H1 (cell line): Measurements from ENCODE around the gene RHBDL2. TPM values are rescaled to one million over a fixed set of nuclear protein-coding genes. Genes with fewer than 3 reads are reported as not detected.

Experiments used
- CTCF ChIA-PET: fragments of 300-600 bp; sonication (Branson Sonifier 250); formaldehyde crosslinking; loops from one replicate; lab custom pipeline; 2021; ENCODE audit not compliant: partially characterized antibody; lab: Charles Lee
- POLR2A ChIA-PET: fragments of 300-600 bp; sonication (Branson Sonifier 250); formaldehyde crosslinking; loops from one replicate; lab custom pipeline; 2021; ENCODE audit warnings: inconsistent platforms; ENCODE audit not compliant: partially characterized antibody; lab: Charles Lee
- DNase-seq, 2 experiments: peaks; one replicate each; pipeline versions ENCODE4 v3.0.0 to v3.0.0-alpha.2; 2010 to 2022; ENCODE audit warnings: low spot score in 2 of 2, low read depth in 1 of 2, mixed read lengths in 1 of 2
- FAIRE-seq: peaks from 2 replicates; lab custom pipeline; 2011; peaks lifted over from hg19 to GRCh38; lab: Jason Lieb, UNC
- H2AFZ ChIP-seq: 2 replicates; pipeline ENCODE4 v1.8.1; 2012; ENCODE audit warnings: low read length, inconsistent platforms
- H2AK5ac ChIP-seq: 2 replicates; pipeline ENCODE4 v1.6.1; 2013; ENCODE audit warnings: low read depth, low read length
- H2BK120ac ChIP-seq: replicated peaks from 2 replicates; pipeline ENCODE3; 2013; ENCODE audit warnings: low read depth, low read length, inconsistent platforms
- H2BK12ac ChIP-seq: 2 replicates; pipeline ENCODE4 v1.6.1; 2013; ENCODE audit warnings: low read depth, low read length
- H2BK15ac ChIP-seq: 2 replicates; pipeline ENCODE4 v1.6.1; 2013; ENCODE audit warnings: low read length
- H2BK20ac ChIP-seq: 2 replicates; pipeline ENCODE4 v1.6.1; 2013; ENCODE audit warnings: low read length
- H2BK5ac ChIP-seq: 2 replicates; pipeline ENCODE4 v1.6.1; 2013; ENCODE audit warnings: low read depth, low read length
- H3K14ac ChIP-seq: 2 replicates; pipeline ENCODE4 v1.6.1; 2013; ENCODE audit warnings: inconsistent platforms; ENCODE audit not compliant: insufficient read length
- H3K18ac ChIP-seq: 2 replicates; pipeline ENCODE4 v1.6.1; 2013; ENCODE audit warnings: low read length; ENCODE audit errors: extremely low read depth
- H3K23ac ChIP-seq: 2 replicates; pipeline ENCODE4 v1.6.1; 2013; ENCODE audit warnings: inconsistent platforms; ENCODE audit not compliant: insufficient read length
- H3K23me2 ChIP-seq: 2 replicates; pipeline ENCODE4 v1.6.1; 2013; ENCODE audit warnings: low read depth, low read length
- H3K27ac ChIP-seq: 2 replicates; pipeline ENCODE4 v1.6.1; 2011; ENCODE audit warnings: low read depth, low read length, inconsistent platforms
- H3K27me3 ChIP-seq, 4 experiments: replicated peaks in 1 of 4; 1 replicate in 1 of 4; 2 replicates in 3 of 4; pipeline versions ENCODE4 v1.6.1 to v1.8.1; 2011 to 2013; ENCODE audit warnings: low read length in 3 of 4, mild to moderate bottlenecking in 3 of 4, inconsistent platforms in 2 of 4, mixed read lengths in 2 of 4, moderate library complexity in 1 of 4; ENCODE audit not compliant: control insufficient read depth in 3 of 4, insufficient read depth in 3 of 4; ENCODE audit errors: extremely low read depth in 1 of 4
- H3K36me3 ChIP-seq, 4 experiments: 2 replicates each; pipeline versions ENCODE4 v1.6.1 to v1.8.1; 2011 to 2013; ENCODE audit warnings: mild to moderate bottlenecking in 4 of 4, low read length in 3 of 4, moderate library complexity in 2 of 4, control low read depth in 1 of 4, inconsistent platforms in 1 of 4; ENCODE audit not compliant: insufficient read depth in 4 of 4, control insufficient read depth in 2 of 4
- H3K4ac ChIP-seq: replicated peaks from 2 replicates; pipeline ENCODE3; 2013; ENCODE audit warnings: low read length, low read depth, mixed read lengths, inconsistent platforms; ENCODE audit not compliant: insufficient read length
- H3K4me1 ChIP-seq, 4 experiments: replicated peaks in 1 of 4; 1 replicate in 1 of 4; 2 replicates in 3 of 4; pipeline versions ENCODE4 v1.6.1 to v1.8.1; 2011 to 2013; ENCODE audit warnings: low read length in 3 of 4, inconsistent platforms in 2 of 4, mixed read lengths in 1 of 4; ENCODE audit not compliant: insufficient read depth in 4 of 4, control insufficient read depth in 3 of 4
- H3K4me2 ChIP-seq, 2 experiments: 2 replicates each; pipeline versions ENCODE4 v1.6.1 to v1.8.1; 2011 to 2013; ENCODE audit warnings: low read depth in 2 of 2, low read length in 2 of 2, control low read depth in 1 of 2, inconsistent platforms in 1 of 2, mild to moderate bottlenecking in 1 of 2; ENCODE audit not compliant: insufficient read depth in 1 of 2
- H3K4me3 ChIP-seq, 4 experiments: fragments of 200-600, 300-600 bp in 1 of 4; sonication (generic), shearing (Covaris generic), sonication (Bioruptor Twin) in 1 of 4; 2 replicates each; pipeline versions ENCODE4 v1.5.1 to v1.8.1; 2011 to 2016; ENCODE audit warnings: low read length in 4 of 4, low read depth in 3 of 4, control low read depth in 2 of 4, inconsistent platforms in 2 of 4, mild to moderate bottlenecking in 2 of 4, mixed read lengths in 1 of 4, moderate library complexity in 1 of 4; ENCODE audit not compliant: insufficient read depth in 2 of 4; ENCODE audit errors: extremely low read depth in 1 of 4
- H3K56ac ChIP-seq: replicated peaks from 2 replicates; pipeline ENCODE3; 2013; ENCODE audit warnings: low read depth, mild to moderate bottlenecking, mixed read lengths, low read length, inconsistent platforms; ENCODE audit not compliant: insufficient read length
- H3K79me1 ChIP-seq: 2 replicates; pipeline ENCODE4 v1.6.1; 2013; ENCODE audit warnings: low read depth, low read length, control low read depth
- H3K79me2 ChIP-seq, 2 experiments: 2 replicates each; pipeline versions ENCODE4 v1.6.1 to v1.8.1; 2012 to 2013; ENCODE audit warnings: low read length in 2 of 2, mild to moderate bottlenecking in 2 of 2, inconsistent platforms in 1 of 2; ENCODE audit not compliant: insufficient read depth in 2 of 2, control insufficient read depth in 1 of 2
- H3K9ac ChIP-seq, 4 experiments: replicated peaks in 1 of 4; 1 replicate in 1 of 4; 2 replicates in 3 of 4; pipeline versions ENCODE4 v1.6.1 to v1.8.1; 2011 to 2013; ENCODE audit warnings: low read depth in 3 of 4, low read length in 3 of 4, control low read depth in 2 of 4, mild to moderate bottlenecking in 2 of 4, moderate library complexity in 2 of 4, inconsistent platforms in 1 of 4; ENCODE audit errors: extremely low read depth in 1 of 4
- H3K9me3 ChIP-seq, 2 experiments: 2 replicates each; pipeline versions ENCODE4 v1.6.1 to v1.8.1; 2012 to 2013; ENCODE audit warnings: mild to moderate bottlenecking in 2 of 2, moderate library complexity in 2 of 2, control low read depth in 1 of 2, inconsistent platforms in 1 of 2, low read depth in 1 of 2, low read length in 1 of 2, mixed read lengths in 1 of 2; ENCODE audit not compliant: insufficient read depth in 2 of 2
- H4K20me1 ChIP-seq, 2 experiments: replicated peaks in 1 of 2; 2 replicates each; pipeline versions ENCODE3 to v1.8.1; 2011 to 2013; ENCODE audit warnings: inconsistent platforms in 2 of 2, low read length in 2 of 2, mild to moderate bottlenecking in 1 of 2; ENCODE audit not compliant: insufficient read depth in 2 of 2, control insufficient read depth in 1 of 2
- H4K5ac ChIP-seq: 2 replicates; pipeline ENCODE4 v1.6.1; 2013; ENCODE audit warnings: low read length, low read depth, mixed read lengths, inconsistent platforms; ENCODE audit not compliant: insufficient read length
- H4K8ac ChIP-seq: 2 replicates; pipeline ENCODE4 v1.8.0; 2013; ENCODE audit warnings: mild to moderate bottlenecking, moderate library complexity, low read length, inconsistent platforms; ENCODE audit not compliant: insufficient read depth; ENCODE audit errors: extremely low read depth
- H4K91ac ChIP-seq: replicated peaks from 2 replicates; pipeline ENCODE3; 2013; ENCODE audit warnings: low read length, mixed read lengths, inconsistent platforms; ENCODE audit not compliant: insufficient read length
- BCL11A ChIP-seq, 2 experiments: IDR thresholded peaks; one replicate each; pipeline ENCODE4 v1.6.1; 2011; ENCODE audit warnings: low read depth in 2 of 2, low read length in 2 of 2, mild to moderate bottlenecking in 2 of 2
- CBX8 ChIP-seq: fragments of 300-800, 300-1000 bp; sonication (generic); IDR thresholded peaks from 2 replicates; pipeline ENCODE4 v1.7.1; 2016; ENCODE audit warnings: low read depth, low read length, borderline replicate concordance
- CHD2 ChIP-seq: IDR thresholded peaks from 2 replicates; pipeline ENCODE4 v1.6.1; 2012; ENCODE audit warnings: low read length, improper control_type of control experiment
- EP300 ChIP-seq, 2 experiments: IDR thresholded peaks; 1 replicate in 1 of 2; 2 replicates in 1 of 2; pipeline ENCODE4 v1.6.1; 2011 to 2012; ENCODE audit warnings: low read depth in 2 of 2, low read length in 2 of 2, mild to moderate bottlenecking in 2 of 2, borderline replicate concordance in 1 of 2, inconsistent platforms in 1 of 2, moderate library complexity in 1 of 2
- GABPA ChIP-seq: IDR thresholded peaks from 2 replicates; pipeline ENCODE4 v1.6.1; 2011; ENCODE audit warnings: mild to moderate bottlenecking, low read length, moderate library complexity, borderline replicate concordance; ENCODE audit not compliant: insufficient read depth
- HDAC2 ChIP-seq, 2 experiments: fragments of 300-600 bp in 1 of 2; sonication (generic) in 1 of 2; IDR thresholded peaks; 2 replicates each; pipeline ENCODE4 v1.6.1; 2011 to 2012; ENCODE audit warnings: low read depth in 2 of 2, low read length in 2 of 2, mild to moderate bottlenecking in 2 of 2, moderate library complexity in 2 of 2, borderline replicate concordance in 1 of 2, inconsistent platforms in 1 of 2
- KDM5A ChIP-seq: fragments of 200-600 bp; IDR thresholded peaks from 2 replicates; pipeline ENCODE4 v1.7.1; 2012; ENCODE audit warnings: mild to moderate bottlenecking, low read length, inconsistent platforms, mixed read lengths
- NANOG ChIP-seq: IDR thresholded peaks from 2 replicates; pipeline ENCODE4 v1.6.1; 2011; ENCODE audit warnings: low read length, low read depth, mild to moderate bottlenecking, inconsistent platforms; ENCODE audit not compliant: insufficient read depth, poor library complexity, severe bottlenecking
- SIRT6 ChIP-seq: IDR thresholded peaks from one replicate; pipeline ENCODE4 v1.7.1; 2012; ENCODE audit warnings: low read length, inconsistent platforms
- SRF ChIP-seq: IDR thresholded peaks from 2 replicates; pipeline ENCODE4 v1.6.1; 2011; ENCODE audit warnings: mild to moderate bottlenecking, low read depth, low read length, moderate library complexity
- WGBS, 2 experiments: shearing (Covaris generic) in 1 of 2; methylation state at CpG; one replicate each; pipeline versions ENCODE4 v1.1.6 to v1.1.7; 2013 to 2015; ENCODE audit warnings: low lambda C conversion rate in 2 of 2, mixed read lengths in 2 of 2, inconsistent platforms in 1 of 2, low coverage in 1 of 2, missing lambda C conversion rate in 1 of 2; ENCODE audit not compliant: insufficient replicate concordance in 2 of 2, insufficient coverage in 1 of 2, insufficient read length in 1 of 2; ENCODE audit errors: extremely low coverage in 1 of 2, missing lambda C conversion rate in 1 of 2; 5-methylcytosine and 5-hydroxymethylcytosine counted together
- polyA plus RNA-seq, 7 experiments: library from polyadenylated mRNA; depleted of rRNA in 3 of 7; stranded (reverse) in 5 of 7; unstranded in 2 of 7; fragments of >200 nt in 5 of 7; fragments of 200-250 nt in 2 of 7; gene quantifications; 1 replicate in 5 of 7; 2 replicates in 1 of 7; 4 replicates in 1 of 7; pipeline versions ENCODE4 v1.2.1 to v1.2.3, GENCODE V29; 2011 to 2013; ENCODE audit warnings: missing spikeins in 2 of 7, mixed read lengths in 2 of 7
- total RNA-seq: library from RNA; stranded (reverse); fragmentation: NEBNext Ultra II Directional; extraction: Animal tissue kit (Norgen Biotek cat#: 25700); gene quantifications from 2 replicates; pipeline ENCODE4 v1.2.1, GENCODE V29; 2021
- TF ChIP-seq, protein P1 (sequence below), 3 experiments: IDR thresholded peaks; 1 replicate in 2 of 3; 2 replicates in 1 of 3; pipeline versions ENCODE4 v1.5.1 to v1.6.1; 2011; ENCODE audit warnings: low read length in 3 of 3, mild to moderate bottlenecking in 3 of 3, inconsistent platforms in 2 of 3, low read depth in 1 of 3, moderate library complexity in 1 of 3; ENCODE audit not compliant: insufficient read depth in 1 of 3; ENCODE audit errors: control extremely low read depth in 1 of 3

Gene RHBDL2
- total and polyA plus RNA-seq, 2 of the 8 experiments (the other 6 are each of a cell fraction or from before 2014, with no cell fraction given) = 0.42 to 0.84 TPM

DNA sequence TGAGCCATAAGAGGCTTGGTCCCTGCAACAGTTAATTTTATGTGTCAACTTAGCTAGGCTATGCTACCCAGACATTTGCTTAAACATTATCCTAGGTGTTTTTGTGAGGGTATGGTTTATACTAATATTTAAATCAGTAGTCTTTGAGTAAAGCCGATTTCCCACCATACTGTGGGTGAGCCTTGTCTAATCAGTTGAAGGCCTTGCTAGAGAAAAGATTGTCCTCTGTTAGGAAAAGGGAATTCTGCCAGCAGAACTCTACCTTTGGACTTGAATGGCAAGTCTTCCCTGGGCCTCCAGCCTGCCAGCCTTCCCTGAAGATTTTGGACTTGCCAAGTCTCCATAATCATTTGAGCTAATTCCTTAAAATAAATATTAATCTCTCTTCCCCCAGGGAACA is 23.9 kb downstream of the RHBDL2 start:
- Histone ChIP-seq H4K8ac (no peak overlapping the region), H2BK120ac (no peak overlapping the region), H3K27me3 (no peaks in the 10 kb centered on the region), H2BK20ac (no peak overlapping the region), H4K20me1 (no peaks in the 10 kb centered on the region), H3K4me1 (no peaks in the 10 kb centered on the region), H3K9ac (no peak overlapping the region), H3K27ac (no peak overlapping the region), H3K36me3 (no peaks in the 10 kb centered on the region), H3K14ac (no peak overlapping the region), H2BK12ac (no peak overlapping the region), H2BK5ac (no peak overlapping the region), H3K18ac (no peak overlapping the region), H3K79me2 (no peaks in the 10 kb centered on the region), H2AK5ac (no peak overlapping the region), H3K4ac (no peak overlapping the region), H3K56ac (no peak overlapping the region), H3K4me3 (no peak overlapping the region), H3K79me1 (no peaks in the 10 kb centered on the region), H4K5ac (no peak overlapping the region), H2AFZ (no peak overlapping the region), H4K91ac (no peak overlapping the region), H3K4me2 (no peak overlapping the region), H2BK15ac (no peak overlapping the region), H3K9me3 (no peaks in the 10 kb centered on the region), H3K23me2 (no peaks in the 10 kb centered on the region), H3K23ac (no peak overlapping the region)
- DNase-seq = no peak
- ChIA-PET CTCF (interaction anchor here (1.9 kb wide), 1 partner anchor 46 kb away, joined by 5 read pairs; no protein-coding TSS in a partner anchor), POLR2A (interaction anchor here (0.6 to 1.8 kb wide), 2 partner anchors 9 to 162 kb away, joined by 4 read pairs; no protein-coding TSS in a partner anchor)
- no peak for FAIRE-seq
- WGBS, 2 experiments = 88% methylated on average over 1 of the region's 1 CpG; no CpG with 5 or more reads in 1 of the 2 experiments
- TF ChIP-seq CHD2 (no peak), CBX8 (no peak), SRF (no peak), KDM5A (no peak), EP300 (IDR thresholded peaks at IDR 0.05; ENCODE audit: borderline replicate concordance in 1 of 2, low read depth in 2 of 2, low read length in 2 of 2) (no peak), GABPA (no peak), BCL11A (IDR thresholded peaks at IDR 0.05; ENCODE audit: low read depth in 2 of 2, low read length in 2 of 2) (no peak), SIRT6 (no peak), HDAC2 (IDR thresholded peaks at IDR 0.05; ENCODE audit: borderline replicate concordance in 1 of 2, low read depth in 2 of 2, low read length in 2 of 2) (no peak), NANOG (no peak)
- TF ChIP-seq, protein P1, sequence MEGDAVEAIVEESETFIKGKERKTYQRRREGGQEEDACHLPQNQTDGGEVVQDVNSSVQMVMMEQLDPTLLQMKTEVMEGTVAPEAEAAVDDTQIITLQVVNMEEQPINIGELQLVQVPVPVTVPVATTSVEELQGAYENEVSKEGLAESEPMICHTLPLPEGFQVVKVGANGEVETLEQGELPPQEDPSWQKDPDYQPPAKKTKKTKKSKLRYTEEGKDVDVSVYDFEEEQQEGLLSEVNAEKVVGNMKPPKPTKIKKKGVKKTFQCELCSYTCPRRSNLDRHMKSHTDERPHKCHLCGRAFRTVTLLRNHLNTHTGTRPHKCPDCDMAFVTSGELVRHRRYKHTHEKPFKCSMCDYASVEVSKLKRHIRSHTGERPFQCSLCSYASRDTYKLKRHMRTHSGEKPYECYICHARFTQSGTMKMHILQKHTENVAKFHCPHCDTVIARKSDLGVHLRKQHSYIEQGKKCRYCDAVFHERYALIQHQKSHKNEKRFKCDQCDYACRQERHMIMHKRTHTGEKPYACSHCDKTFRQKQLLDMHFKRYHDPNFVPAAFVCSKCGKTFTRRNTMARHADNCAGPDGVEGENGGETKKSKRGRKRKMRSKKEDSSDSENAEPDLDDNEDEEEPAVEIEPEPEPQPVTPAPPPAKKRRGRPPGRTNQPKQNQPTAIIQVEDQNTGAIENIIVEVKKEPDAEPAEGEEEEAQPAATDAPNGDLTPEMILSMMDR (IDR thresholded peaks at IDR 0.05; ENCODE audit: control extremely low read depth in 1 of 3, insufficient read depth in 1 of 3, low read depth in 1 of 3, low read length in 3 of 3) = no peak
